CD4-positive, alpha-beta T cell treated with Interleukin-1 beta for 1 hour (primary cell): ENCODE results near the gene RIMS4.
"Not testable (repeated sequence)": the region's sequence is repeated elsewhere in the genome, so short reads cannot be mapped to it uniquely, and the experiment has no call there.

Source experiments
- DNase-seq, 2 donors: peaks; one replicate each; pipeline ENCODE4 v3.0.0-alpha.2; 2020 to 2022

Gene RIMS4

GRCh38 chr20:44829688-44830087 is 19.3 kb upstream of the RIMS4 start:
- no peak for DNase-seq

DNA sequence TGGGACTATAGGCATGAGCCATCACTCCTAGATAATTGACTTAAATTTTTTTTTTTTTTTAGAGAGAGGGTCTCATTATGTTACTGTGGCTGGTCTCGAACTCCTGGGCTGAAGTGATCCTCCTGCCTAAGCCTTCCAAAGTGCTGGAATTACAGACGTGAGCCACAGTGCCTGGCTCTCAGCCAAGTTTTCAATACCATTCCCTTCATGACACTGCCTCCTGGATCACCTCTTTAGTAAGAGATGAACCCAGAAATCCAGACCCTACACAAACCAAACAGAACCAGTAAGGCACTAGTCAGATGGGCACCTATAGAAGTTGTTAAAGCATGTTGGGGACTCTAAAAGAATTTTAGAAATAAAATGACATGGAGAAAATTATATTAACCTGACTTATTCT is 18.3 kb upstream of the RIMS4 start:
- no peak for DNase-seq

- no peak for DNase-seq
Observed at GRCh38 chr20:44827401-44827800, 17.1 kb upstream of the RIMS4 start.

DNA sequence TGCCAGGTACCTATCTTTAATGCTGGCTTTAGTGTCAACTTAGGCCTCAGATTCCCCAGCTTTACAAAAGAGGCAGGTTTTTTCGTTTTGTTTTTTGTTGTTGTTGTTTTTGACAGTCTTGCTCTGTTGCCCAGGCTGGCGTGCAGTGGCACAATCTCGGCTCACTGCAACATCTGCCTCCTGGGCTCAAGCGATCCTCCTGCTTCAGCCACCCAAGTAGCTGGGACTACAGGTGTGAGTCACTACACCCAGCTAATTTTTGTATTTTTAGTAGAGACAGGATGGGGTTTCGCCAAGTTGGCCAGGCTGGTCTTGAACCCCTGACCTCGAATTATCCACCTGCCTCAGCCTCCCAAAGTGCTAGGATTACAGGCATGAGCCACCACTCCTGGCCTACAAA is 11.2 kb upstream of the RIMS4 start:
- DNase-seq: not testable (repeated sequence)

- DNase-seq: no peak
Observed at GRCh38 chr20:44819936-44820335, 9.6 kb upstream of the RIMS4 start.

- DNase-seq: no peak
Observed at GRCh38 chr20:44817143-44817910, 7.0 kb upstream of the RIMS4 start.

- no peak for DNase-seq
Observed at GRCh38 chr20:44814937-44815336, 4.6 kb upstream of the RIMS4 start.

GRCh38 chr20:44811150-44811685 is 872 bp upstream of the RIMS4 start:
- no peak for DNase-seq

- no peak for DNase-seq
Observed at GRCh38 chr20:44810061-44810390, 320 bp downstream of the RIMS4 start.

DNA sequence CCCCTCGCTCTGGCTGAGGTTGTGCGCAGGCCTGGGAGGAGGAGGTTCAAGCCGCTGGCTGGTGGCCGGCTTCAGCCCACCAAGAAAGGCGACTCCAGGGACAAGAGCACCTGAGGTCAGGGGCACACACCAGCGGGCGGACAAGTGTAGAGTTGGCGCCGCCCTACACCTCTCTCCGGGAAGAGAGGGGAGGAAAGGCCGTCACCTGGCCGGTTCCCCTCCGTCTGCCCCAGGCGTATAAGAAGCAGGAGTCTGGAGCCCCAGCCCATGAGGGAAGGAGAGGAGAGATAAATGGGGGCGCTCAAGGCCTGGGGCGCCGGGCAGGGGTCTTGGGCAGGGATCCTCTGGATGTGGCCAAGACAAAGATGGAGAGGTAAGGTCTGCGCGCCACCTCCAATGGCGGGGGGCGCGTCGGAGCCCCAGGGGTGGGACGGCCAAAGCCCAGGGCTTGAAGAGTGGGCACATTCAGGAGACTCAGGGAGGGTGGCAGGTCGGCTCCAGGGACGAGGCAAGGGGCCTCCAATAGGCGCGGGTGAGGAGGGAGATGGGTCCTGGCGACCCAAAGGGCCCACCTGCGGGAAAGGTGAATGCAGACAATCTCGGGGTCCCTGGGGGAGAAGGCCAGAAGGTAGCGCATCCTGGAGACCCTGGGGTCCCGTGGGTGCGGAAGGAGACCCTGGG is 826 bp downstream of the RIMS4 start:
- no peak for DNase-seq

GRCh38 chr20:44807684-44808056 is 2.7 kb downstream of the RIMS4 start:
- DNase-seq: no peak

GRCh38 chr20:44807051-44807683 is 3.2 kb downstream of the RIMS4 start:
- no peak for DNase-seq

GRCh38 chr20:44805979-44806620 is 4.2 kb downstream of the RIMS4 start:
- DNase-seq: no peak

DNA sequence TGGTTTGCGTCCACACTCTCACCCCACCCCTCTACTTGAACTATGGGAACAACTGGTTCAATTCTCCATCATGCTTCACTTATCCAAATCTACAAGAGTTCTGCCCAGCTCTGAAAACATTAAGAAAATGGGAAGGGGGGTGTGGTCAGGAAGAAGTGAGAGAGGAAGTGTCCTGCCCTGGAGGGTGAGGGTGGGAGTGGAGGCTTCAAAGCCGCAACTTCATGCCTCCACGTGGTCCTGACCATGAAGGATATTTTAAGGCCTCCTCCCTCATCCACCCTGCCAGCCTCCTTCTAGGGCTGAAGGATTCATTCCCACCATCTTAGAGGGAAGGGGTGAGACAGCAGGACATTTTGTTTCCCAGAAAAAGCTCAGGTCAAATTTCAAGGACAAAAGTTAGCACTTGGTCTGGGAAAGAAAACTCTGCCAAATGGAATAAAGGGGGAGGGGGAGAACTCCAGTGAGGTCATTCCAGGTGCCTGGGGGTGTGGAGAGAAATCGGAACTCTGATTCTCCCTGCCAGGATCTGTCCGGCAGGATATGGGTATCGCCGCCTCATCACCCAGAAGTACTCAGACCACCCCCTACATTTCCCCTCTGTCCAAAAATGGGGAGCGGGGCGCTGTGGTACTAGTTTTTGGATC is 4.9 kb downstream of the RIMS4 start:
- DNase-seq: no peak

GRCh38 chr20:44803383-44803941 is 6.9 kb downstream of the RIMS4 start:
- DNase-seq: no peak

DNA sequence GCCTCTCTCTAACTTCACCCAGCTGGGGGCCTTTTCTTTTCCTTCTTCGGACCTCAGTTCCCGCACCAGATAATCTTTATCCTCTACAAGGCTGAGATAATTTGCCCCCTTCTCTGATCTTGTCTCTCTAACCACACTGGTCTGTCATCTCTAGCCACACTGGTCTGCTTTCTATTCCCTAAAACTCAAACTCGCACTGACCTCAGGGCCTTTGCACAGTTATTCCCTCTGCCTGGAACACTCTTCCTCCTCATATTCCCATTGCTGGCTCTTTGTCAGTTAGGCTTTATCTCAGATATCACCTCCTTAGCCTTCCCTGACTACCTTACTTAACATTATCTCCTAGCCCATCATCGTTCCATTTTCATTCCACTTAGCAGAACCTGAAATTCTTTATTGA is 7.6 kb downstream of the RIMS4 start:
- no peak for DNase-seq

- DNase-seq: no peak
Observed at GRCh38 chr20:44800391-44801046, 9.8 kb downstream of the RIMS4 start.

DNA sequence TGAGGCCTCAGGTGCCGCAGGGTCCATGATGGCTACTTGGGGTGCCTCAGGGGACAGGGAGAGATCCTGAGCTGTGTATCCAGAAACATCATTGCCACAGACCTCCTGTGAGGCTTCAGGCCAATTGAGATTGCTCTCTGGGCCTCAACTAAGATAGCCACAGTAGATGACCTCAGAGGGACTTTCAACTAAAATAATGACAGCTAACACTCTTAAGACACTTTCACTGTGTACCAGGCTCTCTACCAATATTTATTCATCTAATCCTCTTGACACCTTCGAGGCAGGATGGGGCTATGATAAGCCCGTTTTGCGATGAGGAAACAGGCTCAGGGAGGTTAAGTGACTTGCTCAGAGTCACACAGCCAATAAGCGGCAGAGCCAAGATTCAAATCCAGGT is 10.7 kb downstream of the RIMS4 start:
- no peak for DNase-seq

GRCh38 chr20:44796758-44797457 is 13.4 kb downstream of the RIMS4 start:
- no peak for DNase-seq

GRCh38 chr20:44796311-44796710 is 14.0 kb downstream of the RIMS4 start:
- DNase-seq: no peak

DNA sequence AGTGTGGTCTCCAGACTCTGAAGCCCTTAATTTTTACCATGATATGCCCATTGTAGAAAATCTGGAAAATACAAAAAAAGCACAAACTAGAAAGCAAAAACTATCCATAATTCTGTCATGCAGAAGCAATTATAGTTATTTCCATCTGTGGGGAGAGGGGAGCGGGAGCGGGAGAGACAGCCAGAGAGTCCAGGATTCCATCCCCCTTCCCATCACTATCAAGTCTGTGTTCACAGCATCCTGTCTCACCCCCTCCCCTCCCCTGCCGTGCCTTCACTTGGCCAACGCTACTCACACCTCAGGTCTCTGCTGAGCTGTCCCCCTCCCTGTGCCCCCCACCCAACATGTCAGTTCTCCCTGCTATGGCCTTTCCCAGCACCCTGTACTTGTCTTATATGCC is 14.5 kb downstream of the RIMS4 start:
- no peak for DNase-seq

DNA sequence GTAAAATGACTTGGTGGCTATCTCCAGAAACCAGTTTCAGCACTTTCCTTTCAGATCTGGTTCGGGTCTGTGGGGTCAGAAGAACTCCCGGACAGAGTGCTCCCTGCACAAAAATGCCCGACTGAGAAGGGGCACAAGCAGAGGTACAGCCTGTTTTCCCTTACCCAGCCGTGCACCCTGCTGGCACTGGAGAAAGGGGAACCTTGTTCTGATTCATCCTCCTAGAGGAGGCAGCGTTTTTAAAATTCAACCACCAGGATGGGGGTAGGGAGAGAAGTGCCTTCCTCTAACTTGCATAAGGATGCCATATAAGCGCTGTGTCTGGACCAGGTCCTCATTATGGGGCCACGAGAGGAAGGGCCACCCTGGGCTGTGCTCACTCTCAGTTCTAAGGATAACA is 17.6 kb downstream of the RIMS4 start:
- no peak for DNase-seq
